ENCODE data around the gene HPD.

Gene HPD

GRCh38 chr12:121849665-121850064, 9.0 kb downstream of the HPD start:
- Mint-ChIP-seq H3K27ac (no peak overlapping the region), H3K27me3 (ENCODE audit: low read depth) (no peaks in the 10 kb centered on the region), H3K9me3 (no peaks in the 10 kb centered on the region), H3K4me1 (ENCODE audit: low read depth) (no peaks in the 10 kb centered on the region), H3K4me3 (no peak overlapping the region), H3K36me3 (ENCODE audit: low read depth) (no peaks in the 10 kb centered on the region)
- no peak for DNase-seq (ENCODE audit: low spot score)

- no peaks in the 10 kb centered on the region for H3K27me3 Mint-ChIP-seq (ENCODE audit: low read depth)
- no peak overlapping the region for H3K27ac Mint-ChIP-seq
- no peaks in the 10 kb centered on the region for H3K9me3 Mint-ChIP-seq
- H3K36me3 Mint-ChIP-seq (ENCODE audit: low read depth), result no peaks in the 10 kb centered on the region
- DNase-seq (ENCODE audit: low spot score), result no peak
- no peaks in the 10 kb centered on the region for H3K4me1 Mint-ChIP-seq (ENCODE audit: low read depth)
- H3K4me3 Mint-ChIP-seq, result no peak overlapping the region
These were observed 9.4 kb downstream of the HPD start for GRCh38 chr12:121849211-121849610.

GRCh38 chr12:121845701-121846100, 13.0 kb downstream of the HPD start:
- no peak overlapping the region for H3K27ac Mint-ChIP-seq
- H3K9me3 Mint-ChIP-seq, result no peaks in the 10 kb centered on the region

GRCh38 chr12:121843236-121843982, 15.2 kb downstream of the HPD start:
- H3K9me3 Mint-ChIP-seq, result no peaks in the 10 kb centered on the region
- no peak overlapping the region for H3K4me3 Mint-ChIP-seq
- no peak for DNase-seq (ENCODE audit: low spot score)
- H3K36me3 Mint-ChIP-seq (ENCODE audit: low read depth), result no peaks in the 10 kb centered on the region
- H3K4me1 Mint-ChIP-seq (ENCODE audit: low read depth), result peaks cover 6% of the 10 kb centered on the region
- no peaks in the 10 kb centered on the region for H3K27me3 Mint-ChIP-seq (ENCODE audit: low read depth)
- H3K27ac Mint-ChIP-seq, result no peak overlapping the region

More at GRCh38 chr12:121845701-121846100, 13.0 kb downstream of the HPD start:
- Mint-ChIP-seq H3K4me3 (no peak overlapping the region), H3K4me1 (ENCODE audit: low read depth) (peaks cover 4% of the 10 kb centered on the region), H3K36me3 (ENCODE audit: low read depth) (no peaks in the 10 kb centered on the region), H3K27me3 (ENCODE audit: low read depth) (no peaks in the 10 kb centered on the region)
- no peak for DNase-seq (ENCODE audit: low spot score)

- Mint-ChIP-seq H3K4me3 (peak overlapping the region; percentile 99), H3K36me3 (ENCODE audit: low read depth) (no peaks in the 10 kb centered on the region), H3K4me1 (ENCODE audit: low read depth) (peaks cover 6% of the 10 kb centered on the region), H3K27me3 (ENCODE audit: low read depth) (no peaks in the 10 kb centered on the region), H3K9me3 (no peaks in the 10 kb centered on the region), H3K27ac (peak overlapping the region; percentile 81)
- DNase-seq (ENCODE audit: low spot score), result no peak
These were observed 18.5 kb downstream of the HPD start for GRCh38 chr12:121839993-121840761.

- Mint-ChIP-seq H3K36me3 (ENCODE audit: low read depth) (no peaks in the 10 kb centered on the region), H3K27ac (peak overlapping the region; percentile 81), H3K9me3 (no peaks in the 10 kb centered on the region), H3K27me3 (ENCODE audit: low read depth) (no peaks in the 10 kb centered on the region), H3K4me3 (peak overlapping the region; percentile 99), H3K4me1 (ENCODE audit: low read depth) (peaks cover 6% of the 10 kb centered on the region)
- peak; percentile 98 for DNase-seq (ENCODE audit: low spot score)
These were observed 19.3 kb downstream of the HPD start for GRCh38 chr12:121839106-121839992.

- no peak overlapping the region for H3K4me3 Mint-ChIP-seq
- H3K27me3 Mint-ChIP-seq (ENCODE audit: low read depth), result no peaks in the 10 kb centered on the region
- H3K9me3 Mint-ChIP-seq, result no peaks in the 10 kb centered on the region
- H3K27ac Mint-ChIP-seq, result no peak overlapping the region
- no peak for DNase-seq (ENCODE audit: low spot score)
- H3K36me3 Mint-ChIP-seq (ENCODE audit: low read depth), result no peaks in the 10 kb centered on the region
- peaks cover 2% of the 10 kb centered on the region for H3K4me1 Mint-ChIP-seq (ENCODE audit: low read depth)
These were observed 20.5 kb downstream of the HPD start for GRCh38 chr12:121838126-121838525.

GRCh38 chr12:121837680-121838079, 21.0 kb downstream of the HPD start:
- DNase-seq (ENCODE audit: low spot score), result no peak
- no peaks in the 10 kb centered on the region for H3K27me3 Mint-ChIP-seq (ENCODE audit: low read depth)
- peaks cover 2% of the 10 kb centered on the region for H3K4me1 Mint-ChIP-seq (ENCODE audit: low read depth)
- H3K27ac Mint-ChIP-seq, result no peak overlapping the region
- H3K36me3 Mint-ChIP-seq (ENCODE audit: low read depth), result peaks cover under 1% of the 10 kb centered on the region
- no peaks in the 10 kb centered on the region for H3K9me3 Mint-ChIP-seq
- H3K4me3 Mint-ChIP-seq, result no peak overlapping the region

GRCh38 chr12:121831571-121832245, 27.0 kb downstream of the HPD start:
- Mint-ChIP-seq H3K36me3 (ENCODE audit: low read depth) (peaks cover 40% of the 10 kb centered on the region), H3K27ac (peak overlapping the region; percentile 4), H3K27me3 (ENCODE audit: low read depth) (no peaks in the 10 kb centered on the region), H3K4me3 (no peak overlapping the region), H3K9me3 (no peaks in the 10 kb centered on the region), H3K4me1 (ENCODE audit: low read depth) (no peaks in the 10 kb centered on the region)
- no peak for DNase-seq (ENCODE audit: low spot score)

GRCh38 chr12:121830588-121831265, 27.9 kb downstream of the HPD start:
- Mint-ChIP-seq H3K27me3 (ENCODE audit: low read depth) (no peaks in the 10 kb centered on the region), H3K4me3 (no peak overlapping the region), H3K4me1 (ENCODE audit: low read depth) (no peaks in the 10 kb centered on the region), H3K9me3 (no peaks in the 10 kb centered on the region), H3K36me3 (ENCODE audit: low read depth) (peaks cover 47% of the 10 kb centered on the region), H3K27ac (no peak overlapping the region)
- no peak for DNase-seq (ENCODE audit: low spot score)

- Mint-ChIP-seq H3K4me3 (no peak overlapping the region), H3K4me1 (ENCODE audit: low read depth) (no peaks in the 10 kb centered on the region), H3K9me3 (no peaks in the 10 kb centered on the region), H3K27me3 (ENCODE audit: low read depth) (no peaks in the 10 kb centered on the region), H3K27ac (no peak overlapping the region), H3K36me3 (ENCODE audit: low read depth) (peaks cover 47% of the 10 kb centered on the region)
- DNase-seq (ENCODE audit: low spot score), result no peak
These were observed 28.5 kb downstream of the HPD start for GRCh38 chr12:121830134-121830533.

GRCh38 chr12:121829250-121829918, 29.3 kb downstream of the HPD start:
- peaks cover 49% of the 10 kb centered on the region for H3K36me3 Mint-ChIP-seq (ENCODE audit: low read depth)
- H3K4me3 Mint-ChIP-seq, result no peak overlapping the region
- no peak for DNase-seq (ENCODE audit: low spot score)
- H3K4me1 Mint-ChIP-seq (ENCODE audit: low read depth), result no peaks in the 10 kb centered on the region
- H3K9me3 Mint-ChIP-seq, result no peaks in the 10 kb centered on the region
- H3K27ac Mint-ChIP-seq, result no peak overlapping the region
- no peaks in the 10 kb centered on the region for H3K27me3 Mint-ChIP-seq (ENCODE audit: low read depth)
